GM19239 (cell line): Measurements from ENCODE around the gene NKX2-3.

Source experiments
- DNase-seq: peaks from one replicate; pipeline ENCODE4 v3.0.0; 2011; ENCODE audit warnings: low spot score; ENCODE audit not compliant: insufficient read length
- FAIRE-seq: peaks from 2 replicates; lab custom pipeline; 2011; peaks lifted over from hg19 to GRCh38; lab: Jason Lieb, UNC

The NKX2-3 gene

DNA sequence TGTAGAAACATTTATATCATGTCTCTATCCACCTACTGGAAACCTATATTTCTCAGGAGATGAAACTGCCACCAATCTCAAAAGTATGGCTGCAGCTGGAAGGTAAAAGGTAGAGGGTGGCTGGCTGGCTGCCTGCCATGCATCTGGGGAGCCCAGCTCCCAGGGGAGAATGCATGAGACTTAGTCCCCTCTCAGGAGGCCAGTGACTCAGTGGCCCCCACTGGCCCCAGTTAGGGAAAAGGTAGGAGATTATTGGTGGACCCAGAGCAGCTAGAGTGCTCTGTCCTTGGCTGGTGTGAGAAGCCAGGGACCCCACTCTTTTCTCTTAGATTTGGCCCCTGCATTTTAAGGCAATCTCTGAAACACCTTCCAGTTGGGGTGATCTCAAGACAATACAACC lies 6.8 kb upstream of the NKX2-3 start:
- FAIRE-seq, result no peak
- DNase-seq, result no peak

GRCh38 chr10:99526861-99527504 lies 5.8 kb upstream of the NKX2-3 start:
- FAIRE-seq (no peak), DNase-seq (no peak)

GRCh38 chr10:99527526-99528493 lies 4.9 kb upstream of the NKX2-3 start:
- DNase-seq (no peak), FAIRE-seq (no peak)

GRCh38 chr10:99528494-99529441 lies 4.0 kb upstream of the NKX2-3 start:
- FAIRE-seq, result no peak
- no peak for DNase-seq

GRCh38 chr10:99529591-99530107 lies 3.1 kb upstream of the NKX2-3 start:
- DNase-seq (no peak), FAIRE-seq (no peak)

DNA sequence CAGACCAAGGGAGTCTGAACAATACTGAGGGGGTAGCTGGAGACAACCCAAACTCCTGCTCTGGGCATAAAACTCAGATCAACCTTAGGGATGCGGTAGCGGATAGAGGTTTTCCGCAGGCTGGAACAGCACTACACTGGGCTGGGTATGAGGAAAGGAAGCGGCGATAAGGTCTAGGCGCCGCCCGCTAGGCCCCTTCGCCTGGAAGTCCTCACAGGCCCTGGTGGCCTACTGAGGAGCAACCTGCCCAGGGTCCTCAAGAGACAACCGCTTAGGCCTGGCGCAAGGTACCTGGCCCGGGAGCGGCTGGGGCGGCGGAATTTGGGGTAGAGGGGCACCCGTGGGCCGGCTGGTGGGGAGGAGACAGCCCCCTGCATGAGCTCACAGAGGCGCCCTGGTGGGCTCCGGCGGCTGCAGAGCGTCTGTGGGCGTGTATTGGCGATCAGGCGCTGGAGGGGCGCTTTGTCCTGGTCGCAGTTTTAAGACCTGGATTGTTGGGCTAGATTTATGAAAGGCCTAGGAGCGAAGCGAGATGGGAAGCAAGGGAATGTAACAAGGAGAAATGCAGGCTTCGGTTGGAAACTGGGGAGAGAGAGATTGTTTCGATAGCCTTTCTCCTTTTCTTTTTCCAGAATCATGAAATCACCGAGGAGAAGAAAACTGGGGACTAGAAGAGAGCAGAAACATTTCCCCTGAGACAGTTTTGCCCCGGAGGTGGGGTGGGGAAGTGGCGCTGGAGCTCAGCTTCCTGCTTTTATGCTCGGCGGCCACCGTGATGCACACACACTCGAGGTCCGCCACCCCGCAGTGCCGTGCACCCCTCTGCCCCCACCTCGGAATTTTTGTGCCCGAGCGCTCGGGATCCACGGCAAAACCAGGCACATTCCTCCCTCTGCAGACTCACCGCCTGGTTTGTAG lies 2.4 kb upstream of the NKX2-3 start:
- DNase-seq (no peak), FAIRE-seq (no peak)

DNA sequence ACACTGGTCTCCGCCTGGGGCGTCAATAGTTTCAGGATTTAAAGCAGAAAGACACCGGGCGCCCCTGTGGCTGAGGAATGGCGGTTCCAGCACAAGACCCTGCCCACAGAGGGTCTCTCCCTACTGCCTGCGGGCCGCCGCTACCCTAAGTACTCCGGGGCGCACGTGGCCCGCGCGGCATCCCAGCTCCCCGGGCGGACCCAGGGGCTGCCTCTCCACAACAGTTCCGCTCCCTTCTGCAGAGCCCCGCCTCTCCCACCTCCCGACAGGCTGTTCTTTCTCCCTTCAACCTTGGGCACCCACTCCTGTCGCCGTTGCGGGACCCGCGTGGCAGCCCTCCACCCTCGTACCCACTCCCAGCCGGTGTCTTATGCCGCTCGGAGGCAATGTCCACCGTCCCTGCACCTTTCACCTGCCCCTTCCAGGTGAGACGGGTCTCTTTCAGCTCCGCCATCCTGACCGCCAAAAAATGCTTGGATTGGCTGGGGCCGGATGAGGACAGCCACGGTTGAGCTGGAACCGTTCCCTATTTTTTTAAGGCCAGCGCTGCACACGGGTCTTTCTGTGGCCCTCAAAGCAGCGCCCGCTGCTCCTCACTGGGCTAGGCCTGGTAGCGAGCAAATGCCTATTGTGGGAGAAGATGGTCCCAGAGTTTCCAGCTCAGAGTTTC lies 1.6 kb upstream of the NKX2-3 start:
- DNase-seq, result no peak

DNA sequence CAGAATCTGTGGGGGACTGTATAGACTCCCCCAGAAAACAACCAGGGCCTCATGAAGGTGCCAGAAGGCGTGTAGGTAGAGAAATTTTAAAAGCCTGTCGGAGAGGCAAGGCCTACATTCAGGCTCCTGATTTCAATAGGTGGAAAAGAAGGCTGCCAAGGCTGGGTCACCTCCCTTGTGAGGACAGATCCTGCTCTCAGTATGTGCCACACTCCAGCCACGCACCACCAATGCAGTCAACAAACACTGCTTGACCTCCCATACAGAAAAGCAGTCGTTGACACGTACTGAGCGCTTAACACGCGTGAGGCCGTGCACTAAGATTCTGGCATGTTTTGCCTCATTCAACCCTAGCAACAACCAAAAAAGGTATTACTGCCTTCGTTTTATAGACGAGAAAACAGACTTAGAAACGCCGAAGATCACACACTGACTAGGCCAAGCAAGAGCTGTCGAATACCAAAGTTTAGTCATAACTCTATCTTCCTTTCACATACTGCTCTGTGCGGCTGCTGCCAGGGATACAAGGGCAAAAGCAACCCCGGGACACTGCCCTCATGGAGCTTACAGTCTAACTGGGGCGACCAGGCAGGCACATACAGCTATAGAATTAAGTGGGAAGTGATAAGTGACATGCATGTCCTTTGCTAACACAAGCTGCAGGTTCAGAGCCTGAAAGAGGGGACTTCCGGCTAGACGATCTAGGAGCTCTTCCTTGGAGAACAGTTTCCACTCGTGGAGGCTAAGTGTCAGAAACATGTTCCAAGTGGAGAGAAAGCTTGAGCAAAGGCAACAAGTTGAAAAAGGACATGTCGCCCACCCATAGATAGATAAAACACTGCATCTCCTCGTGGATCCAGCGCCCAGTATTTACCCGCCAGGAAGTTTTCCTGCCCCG lies 797 bp upstream of the NKX2-3 start:
- FAIRE-seq (no peak), DNase-seq (no peak)

More for the DNA sequence above, 1.6 kb upstream of the NKX2-3 start:
- FAIRE-seq, result no peak

DNA sequence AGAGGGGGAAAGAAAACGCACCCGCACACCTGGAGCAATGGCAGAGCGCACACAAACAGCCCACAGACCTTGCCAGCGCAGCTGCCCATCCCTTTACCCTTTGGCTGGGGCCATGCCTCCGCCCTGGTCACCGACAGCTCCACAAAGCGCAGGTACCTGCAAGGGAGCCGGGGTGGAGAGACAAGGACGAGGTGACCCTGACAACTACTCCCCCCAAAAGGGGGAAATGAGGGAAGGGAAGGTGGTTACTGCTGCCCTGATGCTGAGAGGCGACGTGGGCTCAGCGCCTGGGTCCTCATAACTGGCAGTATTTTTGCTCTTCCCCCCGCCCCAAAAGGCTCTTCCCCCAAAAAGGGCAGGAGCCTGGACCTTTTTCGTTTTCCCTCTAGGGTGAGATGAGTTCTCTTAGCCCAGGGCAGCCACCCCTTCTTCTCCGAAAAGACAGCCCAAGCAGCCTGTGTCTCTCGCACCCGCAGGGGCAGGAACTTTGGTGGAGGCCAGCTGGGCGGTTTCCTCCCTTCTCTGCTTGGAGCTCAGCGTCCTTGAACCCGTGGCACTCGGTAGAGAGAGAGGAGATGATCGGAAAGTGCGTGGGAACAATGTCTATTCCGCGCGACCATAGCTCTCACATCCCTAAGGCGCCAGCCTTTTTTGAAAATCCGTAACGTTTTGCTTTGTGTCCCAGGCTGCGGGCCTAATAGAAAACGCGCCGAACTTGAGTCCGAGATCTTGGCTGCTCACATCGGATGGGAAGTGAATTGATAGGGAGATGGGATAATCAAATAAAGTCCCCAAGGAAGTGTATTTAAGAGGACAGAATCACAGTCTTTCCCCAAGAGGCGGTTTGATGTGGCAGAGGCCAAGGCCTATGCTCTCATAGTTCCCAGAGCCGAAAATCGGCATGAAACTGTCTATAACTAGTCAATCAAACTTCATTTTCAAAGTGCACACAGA lies 1.0 kb downstream of the NKX2-3 start:
- DNase-seq, result no peak
- FAIRE-seq, result no peak

GRCh38 chr10:99534450-99534938 lies 1.8 kb downstream of the NKX2-3 start:
- FAIRE-seq (no peak), DNase-seq (no peak)

DNA sequence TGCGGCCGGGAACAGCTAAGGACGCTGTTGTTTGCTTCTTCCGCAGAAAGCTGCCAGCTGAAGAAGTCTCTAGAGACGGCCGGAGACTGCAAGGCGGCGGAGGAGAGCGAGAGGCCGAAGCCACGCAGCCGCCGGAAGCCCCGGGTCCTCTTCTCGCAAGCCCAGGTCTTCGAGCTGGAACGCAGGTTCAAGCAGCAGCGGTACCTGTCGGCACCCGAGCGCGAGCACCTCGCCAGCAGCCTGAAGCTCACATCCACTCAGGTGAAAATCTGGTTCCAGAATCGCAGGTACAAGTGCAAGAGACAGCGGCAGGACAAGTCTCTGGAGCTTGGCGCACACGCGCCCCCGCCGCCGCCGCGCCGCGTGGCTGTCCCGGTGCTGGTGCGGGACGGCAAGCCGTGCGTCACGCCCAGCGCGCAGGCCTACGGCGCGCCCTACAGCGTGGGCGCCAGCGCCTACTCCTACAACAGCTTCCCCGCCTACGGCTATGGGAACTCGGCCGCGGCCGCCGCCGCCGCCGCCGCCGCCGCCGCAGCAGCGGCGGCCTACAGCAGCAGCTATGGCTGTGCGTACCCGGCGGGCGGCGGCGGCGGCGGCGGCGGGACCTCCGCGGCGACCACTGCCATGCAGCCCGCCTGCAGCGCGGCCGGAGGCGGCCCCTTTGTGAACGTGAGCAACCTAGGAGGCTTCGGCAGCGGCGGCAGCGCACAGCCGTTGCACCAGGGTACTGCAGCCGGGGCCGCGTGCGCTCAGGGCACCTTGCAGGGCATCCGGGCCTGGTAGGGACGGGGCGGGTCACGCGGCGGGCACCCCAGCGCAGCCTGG lies 2.4 kb downstream of the NKX2-3 start:
- no peak for DNase-seq

DNA sequence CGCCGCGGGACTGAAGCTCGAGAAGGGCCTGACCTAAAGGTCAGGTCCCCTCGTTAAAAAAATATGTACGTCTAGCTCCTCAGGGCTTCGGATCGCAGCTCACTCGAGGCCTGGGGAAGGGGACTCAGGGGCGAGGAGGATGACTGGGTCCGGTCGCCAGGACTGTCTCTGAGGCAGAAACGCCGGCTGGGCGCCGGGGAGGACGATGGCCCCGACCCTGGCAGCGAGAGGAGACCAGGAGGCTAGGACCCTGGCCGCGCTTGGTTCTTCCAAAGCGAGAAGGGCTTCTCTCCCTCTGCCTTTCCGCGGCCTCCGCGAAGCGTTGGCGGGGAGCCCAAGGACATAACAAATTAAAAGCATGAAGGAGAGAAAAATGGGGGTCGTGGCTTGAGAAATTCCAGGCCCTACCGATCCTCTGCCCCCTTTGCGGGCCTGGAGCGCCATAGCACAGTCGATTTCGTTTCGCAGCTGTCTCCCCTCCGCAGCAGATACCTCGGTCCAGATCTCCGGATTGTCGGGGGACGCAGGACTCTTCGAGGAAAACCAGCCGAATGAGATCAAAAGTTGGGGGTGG lies 3.1 kb downstream of the NKX2-3 start:
- FAIRE-seq (no peak), DNase-seq (no peak)

More for the DNA sequence above, 2.4 kb downstream of the NKX2-3 start:
- FAIRE-seq, result no peak

- DNase-seq (no peak), FAIRE-seq (no peak)
Measured at GRCh38 chr10:99536338-99537085, 3.8 kb downstream of the NKX2-3 start.
